Activated CD4-positive, alpha-beta T cell treated with anti-CD3 and anti-CD28 coated beads, Interleukin-10, Interleukin-2, amounts not matched to agents 100 ng/mL and 50 ng/mL, durations not matched to agents 16 hours and 8 hours (primary cell): Measurements from ENCODE around the gene PCGF5.
A peak's percentile ranks its signal among the peaks of the same experiment; 100 is the strongest.
"Not testable (repeated sequence)": the region's sequence is repeated elsewhere in the genome, so short reads cannot be mapped to it uniquely, and the experiment has no call there.

Source experiments
- DNase-seq: peaks from one replicate; pipeline ENCODE4 v3.0.0-alpha.2; 2020

Gene PCGF5

GRCh38 chr10:91287912-91288311, 67.4 kb downstream of the PCGF5 start:
- no peak for DNase-seq

GRCh38 chr10:91289305-91289704, 68.8 kb downstream of the PCGF5 start:
- no peak for DNase-seq

GRCh38 chr10:91290607-91291006, 70.1 kb downstream of the PCGF5 start:
- DNase-seq = no peak

- DNase-seq = no peak
Measured at GRCh38 chr10:91294134-91294906, 73.9 kb downstream of the PCGF5 start.

- no peak for DNase-seq
Measured at GRCh38 chr10:91295346-91295745, 74.9 kb downstream of the PCGF5 start.

- DNase-seq = no peak
Measured at GRCh38 chr10:91296471-91296870, 76.0 kb downstream of the PCGF5 start.

- DNase-seq = peak; percentile 85
Measured at GRCh38 chr10:91298224-91298871, 77.9 kb downstream of the PCGF5 start.

GRCh38 chr10:91299999-91300575, 79.6 kb downstream of the PCGF5 start:
- no peak for DNase-seq

GRCh38 chr10:91302946-91303345, 82.5 kb downstream of the PCGF5 start:
- not testable (repeated sequence) for DNase-seq

GRCh38 chr10:91305979-91306378, 85.5 kb downstream of the PCGF5 start:
- DNase-seq = not testable (repeated sequence)

GRCh38 chr10:91307489-91307888, 87.0 kb downstream of the PCGF5 start:
- DNase-seq = no peak

GRCh38 chr10:91309711-91310110, 89.2 kb downstream of the PCGF5 start:
- DNase-seq = no peak

GRCh38 chr10:91311601-91312381, 91.3 kb downstream of the PCGF5 start:
- DNase-seq = no peak

GRCh38 chr10:91312382-91312733, 91.9 kb downstream of the PCGF5 start:
- DNase-seq = no peak

- peak; percentile 6 for DNase-seq
Measured at GRCh38 chr10:91313796-91314485, 93.5 kb downstream of the PCGF5 start.

- no peak for DNase-seq
Measured at GRCh38 chr10:91316486-91316885, 96.0 kb downstream of the PCGF5 start.

- no peak for DNase-seq
Measured at GRCh38 chr10:91317541-91317940, 97.1 kb downstream of the PCGF5 start.

- DNase-seq = no peak
Measured at GRCh38 chr10:91319336-91319735, 98.9 kb downstream of the PCGF5 start.

GRCh38 chr10:91323293-91323905, 102.9 kb downstream of the PCGF5 start:
- DNase-seq = not testable (repeated sequence)

GRCh38 chr10:91328320-91328984, 108.0 kb downstream of the PCGF5 start:
- no peak for DNase-seq
